GM21786 (cell line): Measurements from ENCODE around the gene SUN5.
"Not testable (repeated sequence)": the region's sequence is repeated elsewhere in the genome, so short reads cannot be mapped to it uniquely, and the experiment has no call there.

Experiments used
- ATAC-seq: cut with Tn5 transposase; IDR thresholded peaks from one replicate; pipeline ENCODE4 v1.9.1; 2021; ENCODE audit not compliant: unreplicated experiment

The SUN5 gene

DNA sequence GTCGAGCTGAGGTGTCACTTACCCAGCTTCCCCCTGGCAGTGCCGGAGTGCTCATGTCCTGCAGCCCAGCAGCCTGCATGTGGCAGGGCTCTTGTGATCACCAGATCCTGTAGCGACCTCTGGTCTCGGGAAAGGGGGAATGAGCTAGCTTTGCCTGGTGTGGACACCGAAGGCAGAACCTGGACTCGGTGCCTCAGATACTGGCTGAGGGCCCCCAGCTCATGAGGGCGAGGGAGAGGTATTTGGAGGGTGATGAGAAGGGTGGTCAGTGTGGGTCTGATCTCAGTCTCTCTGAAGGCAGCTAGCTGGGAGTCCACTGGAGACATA lies 26.3 kb downstream of the SUN5 start:
- no peak for ATAC-seq

DNA sequence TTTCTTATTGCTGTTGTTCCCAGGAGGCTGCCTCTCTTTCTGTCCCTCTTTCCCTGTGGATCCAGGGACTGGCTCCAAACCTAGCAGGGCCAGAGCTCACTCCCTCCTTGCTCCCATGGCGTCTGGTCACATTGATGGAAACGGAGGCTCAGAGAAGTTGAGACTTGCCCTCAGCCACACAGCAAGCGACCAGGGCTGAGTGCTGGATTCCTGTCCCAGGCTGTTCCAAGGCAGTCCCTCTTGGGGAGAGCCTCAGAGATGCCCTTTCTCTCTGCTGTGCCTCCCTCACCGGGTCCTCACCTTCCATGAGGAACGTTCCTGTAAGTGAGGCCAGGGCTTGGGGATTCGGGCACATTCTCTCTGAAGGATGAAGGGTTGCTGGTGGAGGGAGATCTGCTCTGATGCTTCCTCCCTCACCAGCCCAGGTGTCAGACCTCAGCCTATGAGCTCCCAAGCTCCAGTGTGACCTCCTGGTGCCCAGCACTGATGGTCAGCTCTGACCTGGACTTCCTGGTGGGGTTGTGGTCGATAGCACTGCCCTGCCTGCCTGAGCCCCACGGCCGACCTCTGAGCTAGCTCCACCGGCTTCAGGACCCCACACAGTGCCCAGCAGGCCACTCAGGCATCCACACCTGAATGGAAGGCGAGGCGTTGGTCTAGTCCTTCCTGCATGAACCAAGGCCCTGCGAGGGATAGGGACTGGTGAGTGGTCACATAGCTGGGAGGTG lies 26.8 kb downstream of the SUN5 start:
- ATAC-seq: no peak

- no peak for ATAC-seq
These were observed 27.5 kb downstream of the SUN5 start for GRCh38 chr20:32976746-32977145.

- no peak for ATAC-seq
These were observed 28.2 kb downstream of the SUN5 start for GRCh38 chr20:32975698-32976674.

GRCh38 chr20:32975121-32975520 lies 29.1 kb downstream of the SUN5 start:
- ATAC-seq: not testable (repeated sequence)

GRCh38 chr20:32974204-32975064 lies 29.8 kb downstream of the SUN5 start:
- not testable (repeated sequence) for ATAC-seq

DNA sequence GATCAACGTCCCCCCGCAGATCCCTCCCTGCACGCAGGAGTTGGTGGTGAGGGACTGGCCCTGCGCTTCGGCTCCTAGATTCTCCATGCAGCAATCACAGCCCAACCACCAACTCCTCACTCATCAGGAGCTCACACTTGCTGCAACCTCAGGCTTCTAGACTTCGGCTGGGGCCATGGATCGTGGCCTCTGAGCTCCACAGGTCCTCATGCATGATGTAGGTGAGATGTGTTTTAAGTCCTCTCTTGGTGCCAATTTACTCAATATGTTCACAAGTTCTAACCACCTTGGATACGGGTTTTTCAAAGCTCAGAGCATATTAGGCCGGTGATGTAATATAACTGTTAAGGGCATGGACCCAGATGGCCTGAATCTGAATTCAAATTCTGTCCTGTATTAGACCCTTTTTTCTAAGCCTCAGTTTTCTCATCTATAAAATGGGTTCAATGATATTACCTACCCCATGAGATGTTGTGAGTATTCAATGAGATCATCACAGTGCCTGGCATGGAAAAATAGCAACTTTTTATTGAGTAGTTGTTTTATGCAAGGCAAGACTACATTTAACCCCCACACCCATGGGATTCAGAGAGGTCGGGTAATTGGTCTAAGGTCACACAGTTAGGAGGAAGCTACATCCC lies 31.0 kb downstream of the SUN5 start:
- no peak for ATAC-seq

DNA sequence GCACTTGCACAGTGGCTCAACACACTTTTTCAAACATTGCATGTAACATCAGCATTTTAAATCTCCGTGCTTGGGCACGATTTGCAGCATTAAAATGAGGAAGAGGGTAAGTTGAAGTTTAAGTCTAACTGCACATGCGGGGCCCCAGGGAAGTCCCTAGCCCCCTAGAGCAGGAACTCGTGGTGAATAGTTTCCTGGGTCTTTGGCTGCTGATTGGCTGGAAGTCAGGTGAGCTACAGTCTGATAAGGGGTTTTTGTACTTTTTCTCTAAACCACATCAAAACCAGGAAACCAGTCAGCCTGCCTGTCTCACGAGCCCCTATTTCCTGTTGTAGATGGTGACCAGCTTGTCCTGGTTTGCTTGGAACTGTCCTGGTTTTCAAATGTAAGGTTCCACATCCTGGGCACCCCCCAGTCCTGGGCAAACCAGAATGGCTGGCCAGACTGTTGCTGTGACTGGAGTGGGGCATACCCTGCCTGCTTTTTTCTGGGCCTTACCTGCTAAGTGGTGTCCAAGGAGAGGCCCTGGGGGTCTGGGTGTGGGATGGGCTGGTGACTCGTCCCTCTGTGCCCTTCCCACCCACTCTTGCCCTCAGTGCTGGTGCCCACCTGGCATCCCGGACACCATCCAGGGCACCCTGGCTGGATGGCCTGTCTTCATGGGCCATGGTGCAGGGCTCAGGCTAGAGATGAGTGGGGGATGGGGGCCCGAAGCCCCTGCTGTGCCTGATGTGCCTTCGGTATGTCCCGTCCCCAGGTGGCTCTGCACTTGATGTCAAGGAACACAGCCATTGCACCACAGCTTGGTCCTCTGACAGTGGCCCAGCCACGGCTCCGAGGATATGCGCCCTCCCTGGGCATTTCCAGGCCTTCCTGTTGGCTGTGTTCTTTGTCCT lies 31.8 kb downstream of the SUN5 start:
- peak; percentile 89 for ATAC-seq

DNA sequence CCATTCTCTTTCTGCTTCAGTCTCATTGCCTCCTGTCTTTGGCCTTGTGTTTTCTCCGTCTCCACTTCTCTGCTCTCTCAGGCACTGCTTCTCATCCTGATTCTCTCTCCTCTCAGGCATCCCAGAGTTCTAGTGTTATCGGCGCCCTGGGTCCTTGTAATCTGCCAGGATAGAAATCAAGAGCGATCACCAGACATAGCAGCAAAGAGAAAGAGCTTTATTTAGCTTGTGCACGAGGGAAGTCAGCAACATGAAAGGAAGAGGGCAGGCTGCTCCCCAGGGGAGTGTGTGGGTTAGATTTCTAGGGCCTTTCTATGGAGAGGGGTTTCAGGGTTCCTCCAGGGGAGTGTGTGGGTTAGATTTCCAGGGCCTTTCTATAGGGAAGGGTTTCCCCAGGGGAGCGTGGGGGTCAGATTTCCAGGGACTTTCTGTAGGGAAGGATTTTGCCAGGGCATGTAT lies 32.5 kb downstream of the SUN5 start:
- peak; percentile 7 for ATAC-seq

DNA sequence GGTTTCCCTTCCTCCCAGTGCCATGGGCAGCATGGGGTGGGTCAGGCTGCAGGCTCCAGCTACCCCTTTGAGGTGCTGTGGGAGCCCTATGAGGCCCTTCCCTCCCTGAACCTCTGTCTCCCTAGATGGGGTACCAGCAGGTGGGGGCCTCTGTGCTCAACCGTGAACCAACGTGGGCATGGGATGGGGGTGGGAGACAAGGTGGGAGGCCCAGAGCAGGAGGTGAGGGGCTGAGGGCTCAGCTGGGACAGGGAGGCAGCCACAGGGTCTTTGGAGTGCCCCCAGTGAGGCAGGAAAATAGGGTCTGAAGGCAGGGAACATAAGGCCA lies 33.3 kb downstream of the SUN5 start:
- no peak for ATAC-seq

DNA sequence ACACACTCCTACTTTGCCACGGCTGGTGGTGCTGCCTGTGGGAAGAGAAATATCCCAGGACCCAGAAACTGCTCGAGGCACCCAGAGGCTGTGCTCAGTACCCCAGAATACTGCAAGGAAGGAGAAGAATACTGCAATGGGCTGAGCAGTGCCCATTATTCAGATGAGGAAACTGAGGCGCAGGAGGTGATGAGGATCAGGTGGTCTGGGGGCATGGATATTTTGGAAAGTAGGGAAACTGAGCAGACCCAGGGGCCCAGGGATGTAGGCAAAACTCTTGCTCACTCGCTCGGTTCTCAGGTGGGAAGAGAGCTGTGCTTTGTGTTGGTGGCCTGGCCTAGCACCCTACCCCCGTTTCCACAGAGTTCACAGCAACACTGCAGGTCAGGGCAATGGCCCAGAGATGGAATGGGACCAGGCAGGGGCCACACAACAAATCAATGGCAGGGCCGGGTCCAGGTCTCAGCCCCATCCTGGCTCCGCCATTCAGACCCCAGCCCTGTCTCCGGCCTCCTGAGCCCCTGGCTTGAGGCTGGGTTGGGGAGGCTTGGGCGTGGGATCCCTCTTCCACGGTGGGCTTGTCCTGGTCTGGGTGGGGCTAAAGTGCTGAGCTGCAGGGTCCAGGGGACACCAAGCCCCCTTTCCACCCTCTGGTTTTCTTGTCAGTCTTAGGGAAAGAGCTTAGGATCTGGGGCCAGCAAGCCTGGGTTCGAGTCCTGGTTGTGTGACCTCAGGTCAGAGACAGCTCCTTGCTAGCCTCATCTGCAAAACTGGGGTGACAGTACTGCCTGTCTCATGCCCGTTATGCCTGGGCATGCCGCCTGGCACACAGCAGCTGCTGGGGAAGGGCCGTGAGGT lies 33.9 kb downstream of the SUN5 start:
- no peak for ATAC-seq

GRCh38 chr20:32969356-32970114 lies 34.7 kb downstream of the SUN5 start:
- no peak for ATAC-seq

DNA sequence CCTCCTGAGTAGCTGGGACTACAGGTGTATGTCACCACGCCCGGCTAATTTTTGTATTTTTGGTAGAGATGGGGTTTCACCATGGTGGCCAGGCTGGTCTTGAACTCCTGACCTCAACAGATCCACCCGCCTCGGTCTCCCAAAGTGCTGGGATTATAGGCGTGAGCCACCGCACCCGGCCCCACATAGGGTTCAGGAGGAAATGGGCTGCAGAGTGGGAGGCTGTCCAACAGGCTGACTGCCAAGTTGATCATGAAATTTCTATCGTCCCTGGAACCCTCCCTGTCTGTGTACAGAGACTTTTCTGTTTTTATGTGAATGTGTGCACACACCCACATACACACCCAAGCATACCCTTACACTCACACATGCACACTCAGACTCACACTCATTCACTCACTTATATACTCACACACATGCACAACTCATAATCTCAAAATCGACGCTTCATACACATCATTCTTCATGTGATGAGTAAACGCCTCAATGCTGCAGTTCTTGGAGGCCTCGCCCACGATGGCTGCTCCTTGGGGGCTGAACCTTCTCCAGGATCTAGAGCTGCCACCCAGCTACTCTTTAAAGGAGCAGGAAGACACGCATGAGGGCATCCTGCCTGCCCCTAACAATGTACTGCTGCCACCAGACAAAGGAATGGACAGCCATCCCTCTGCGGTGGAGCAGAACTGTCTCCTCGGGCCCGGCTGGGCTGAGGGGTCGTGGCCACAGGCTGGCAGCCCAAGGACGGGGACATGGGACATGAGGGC lies 35.6 kb downstream of the SUN5 start:
- no peak for ATAC-seq

DNA sequence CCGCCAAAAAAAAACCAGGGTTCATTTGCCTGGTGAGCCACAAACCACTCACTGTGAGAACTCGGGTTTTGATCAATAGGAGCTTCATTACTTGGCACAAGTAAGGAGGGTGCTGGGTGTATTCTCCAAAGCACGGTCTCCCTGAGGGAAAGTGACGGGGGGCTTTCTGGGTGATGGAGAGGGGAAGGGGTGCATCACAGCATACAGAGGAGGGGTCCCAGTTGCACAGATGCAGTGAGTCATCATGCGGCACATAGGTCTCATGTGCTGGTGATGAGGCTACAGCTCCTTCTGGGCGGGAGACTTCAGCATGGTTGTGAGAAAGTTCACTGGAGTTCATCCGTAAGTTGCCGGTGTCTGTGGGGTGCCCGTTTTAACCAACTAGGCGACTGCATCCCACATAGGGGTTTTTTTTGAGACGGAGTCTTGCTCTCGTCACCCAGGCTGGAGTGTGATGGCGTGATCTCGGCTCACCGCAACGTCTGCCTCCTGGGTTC lies 36.2 kb downstream of the SUN5 start:
- ATAC-seq: no peak

- ATAC-seq: no peak
These were observed 37.1 kb downstream of the SUN5 start for GRCh38 chr20:32966881-32967781.

GRCh38 chr20:32966382-32966781 lies 37.9 kb downstream of the SUN5 start:
- ATAC-seq: no peak
